Measurements from ENCODE around the gene STT3B.

STT3B gene

DNA sequence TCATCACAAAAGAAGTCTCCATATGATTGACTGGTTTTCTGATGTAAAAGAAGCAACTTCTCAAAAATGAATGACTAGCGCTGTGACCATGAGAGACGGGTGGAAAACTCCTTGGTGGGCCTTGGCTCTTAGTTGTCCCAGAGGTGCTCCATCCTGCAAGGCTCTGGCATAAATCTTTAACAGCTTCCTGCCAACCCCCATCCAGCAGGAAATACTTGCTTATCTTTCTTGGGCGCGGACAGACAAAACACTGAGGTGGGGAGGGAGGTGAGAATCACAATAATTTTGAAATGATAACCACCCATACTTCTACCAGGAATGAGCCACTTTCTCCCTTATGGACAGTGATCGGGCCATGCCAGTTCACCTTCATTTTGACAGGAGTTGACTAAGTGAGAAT is 128.6 kb downstream of the STT3B start:
- no peak for DNase-seq

DNA sequence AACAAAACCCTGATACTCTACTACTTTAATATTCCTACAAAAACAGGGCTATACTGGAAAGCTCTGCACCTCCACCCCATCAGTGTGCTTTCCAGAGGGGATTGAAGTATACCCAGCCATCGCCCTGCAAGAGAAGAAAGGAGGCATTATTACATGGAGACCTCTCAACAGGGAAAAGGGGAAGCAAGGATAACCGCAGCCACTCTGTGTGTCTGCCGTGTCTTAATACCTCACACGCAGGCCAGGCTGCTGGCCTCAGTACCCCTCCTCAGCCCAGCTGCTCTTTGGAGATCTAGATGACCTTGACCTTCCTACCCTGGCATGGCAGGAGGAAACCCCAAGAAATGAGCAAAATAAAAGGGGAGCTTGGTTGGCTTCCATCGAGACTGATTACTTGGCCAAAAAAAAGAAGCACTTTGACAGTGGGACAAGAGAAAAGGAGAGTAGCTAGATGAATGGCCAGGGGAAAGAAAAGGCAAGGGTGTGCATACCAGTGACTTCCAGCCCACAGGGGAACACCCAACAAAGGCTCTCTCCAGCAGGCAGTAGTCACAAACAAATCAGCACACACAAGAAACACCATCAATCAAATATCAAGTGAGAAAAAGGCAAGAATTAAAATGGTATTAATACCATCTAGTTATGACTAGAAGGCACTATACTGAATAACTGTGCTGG is 129.4 kb downstream of the STT3B start:
- no peak for DNase-seq

DNA sequence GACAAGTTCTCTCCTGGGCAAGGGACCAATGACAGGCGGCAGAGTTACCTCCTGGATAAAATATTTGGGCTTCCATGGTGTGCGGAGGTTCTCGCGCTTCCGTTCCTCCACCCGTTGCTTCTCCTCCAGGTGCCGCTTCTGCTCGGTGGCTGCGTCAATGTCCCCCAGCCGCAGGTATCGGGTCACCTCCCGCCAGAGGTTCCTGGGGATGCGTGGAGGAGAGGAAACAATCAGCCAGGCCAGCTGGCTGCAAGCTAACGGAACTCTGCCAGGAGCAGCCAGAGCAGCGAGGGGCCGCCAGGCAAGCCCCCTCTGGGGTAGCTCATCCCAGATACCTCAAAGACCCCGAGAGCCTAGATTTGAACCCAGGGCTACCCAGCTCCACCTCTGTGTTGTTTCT is 131.3 kb downstream of the STT3B start:
- no peak for DNase-seq

DNA sequence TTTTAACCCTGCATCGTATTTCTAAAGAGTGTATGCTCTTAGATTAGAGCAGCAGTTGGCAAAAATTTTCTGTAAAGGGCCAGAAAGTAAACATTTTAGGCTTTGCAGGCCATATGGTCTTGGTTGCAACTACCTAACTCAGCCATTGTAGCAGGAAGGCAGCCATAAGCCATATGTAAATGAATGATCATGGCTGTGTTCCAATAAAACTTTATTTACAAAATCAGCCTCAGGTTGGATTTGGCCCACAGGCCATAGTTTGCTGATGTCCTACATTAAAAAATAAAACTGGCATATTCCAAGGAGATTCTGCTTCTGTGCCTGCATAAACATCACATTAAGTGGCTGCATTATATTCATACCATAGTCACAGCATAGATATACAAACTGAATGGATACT is 134.9 kb downstream of the STT3B start:
- DNase-seq = no peak

DNA sequence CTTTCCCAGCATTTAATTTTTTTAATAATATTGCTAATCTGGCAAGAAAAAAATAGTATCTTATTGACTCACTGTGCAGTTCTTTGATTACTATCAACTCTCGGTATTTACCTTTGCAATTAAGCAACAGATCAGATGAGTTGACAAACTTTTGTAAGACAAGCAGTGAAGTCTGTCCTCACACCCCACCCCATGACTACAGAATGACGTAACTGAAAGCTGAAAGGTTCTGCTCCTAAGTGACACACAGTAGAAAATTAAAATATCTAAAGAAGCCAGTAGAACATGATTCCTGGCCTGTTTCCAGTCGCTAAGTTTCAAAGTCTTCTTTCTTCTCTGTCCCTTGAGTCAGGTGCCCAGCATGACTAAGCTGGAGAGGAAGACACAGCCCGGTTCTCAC is 135.5 kb downstream of the STT3B start:
- DNase-seq = no peak

DNA sequence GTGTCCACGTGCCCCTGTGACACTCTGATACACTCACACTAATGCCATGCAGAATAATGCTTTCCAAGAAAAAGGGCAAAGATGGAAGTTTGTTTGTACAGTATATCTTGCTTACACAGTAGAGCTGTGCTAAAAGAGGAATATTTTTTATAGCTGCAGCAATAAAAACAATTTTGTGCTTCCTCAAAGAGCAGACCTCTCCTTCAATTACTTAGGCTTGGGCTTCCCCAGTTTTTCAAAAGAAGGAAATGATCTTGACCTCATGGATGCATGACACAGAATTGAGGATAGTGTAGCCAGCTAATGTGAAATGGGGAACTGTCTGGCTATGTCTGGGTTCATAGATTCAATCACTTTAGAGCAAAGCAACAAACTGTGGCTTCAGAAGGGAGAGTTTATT is 137.4 kb downstream of the STT3B start:
- no peak for DNase-seq

DNA sequence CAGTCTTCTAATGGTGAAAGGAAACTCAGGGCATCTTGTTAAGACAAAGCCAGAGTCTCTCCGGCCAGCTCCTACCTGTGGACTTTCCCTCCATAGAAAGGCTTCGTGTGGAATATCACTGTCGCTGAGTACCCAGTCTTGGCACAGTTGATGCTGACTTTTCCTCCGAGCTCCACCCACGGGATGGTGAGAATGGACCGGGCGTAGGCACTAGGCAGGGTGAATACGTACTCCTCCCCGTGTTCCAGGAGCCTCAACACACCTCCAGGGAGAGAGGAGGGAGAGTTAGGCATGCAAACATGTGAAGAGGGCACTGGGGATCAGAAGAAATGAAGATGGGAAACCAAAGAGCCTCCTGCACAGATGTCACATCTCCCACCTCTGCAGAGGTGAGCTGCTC is 138.0 kb downstream of the STT3B start:
- DNase-seq = no peak

DNA sequence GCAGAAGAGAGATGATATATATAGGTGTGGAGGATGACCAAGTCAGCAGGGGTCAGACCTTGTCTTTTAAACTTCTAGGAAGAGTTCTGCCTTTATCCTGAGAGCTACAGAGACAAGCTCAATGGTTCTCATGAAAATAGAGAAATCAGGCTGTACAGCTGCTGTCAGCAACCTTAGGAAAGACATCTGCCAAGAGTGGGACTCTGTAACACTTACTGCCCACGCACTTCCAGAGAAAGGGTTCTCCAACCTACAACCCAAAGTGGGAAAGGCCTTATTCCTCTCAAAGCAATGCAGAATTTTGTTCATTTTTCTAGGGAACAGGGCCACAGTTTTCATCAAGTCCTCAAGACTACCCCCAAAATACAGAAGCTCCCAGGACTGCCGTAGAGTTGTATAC is 138.7 kb downstream of the STT3B start:
- no peak for DNase-seq

DNA sequence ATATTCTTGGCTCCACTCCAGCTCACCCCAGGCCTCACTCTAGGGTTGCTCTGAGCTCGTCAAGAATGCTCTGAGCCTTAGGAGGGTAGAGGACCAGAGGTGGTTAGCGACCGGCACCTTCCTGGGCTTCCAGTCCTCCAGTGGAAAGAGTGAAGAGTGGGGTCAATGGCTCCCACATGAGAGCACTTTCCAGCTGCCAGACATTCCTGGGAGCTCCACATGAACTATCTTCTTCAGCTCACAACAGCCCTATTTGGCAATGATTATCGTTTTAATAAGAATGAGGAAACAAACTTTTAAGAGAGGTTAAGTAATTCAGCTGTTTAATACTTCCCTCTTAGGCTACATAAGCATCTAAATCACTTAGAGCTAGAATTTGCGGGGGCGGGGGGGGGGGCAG is 139.3 kb downstream of the STT3B start:
- no peak for DNase-seq

DNA sequence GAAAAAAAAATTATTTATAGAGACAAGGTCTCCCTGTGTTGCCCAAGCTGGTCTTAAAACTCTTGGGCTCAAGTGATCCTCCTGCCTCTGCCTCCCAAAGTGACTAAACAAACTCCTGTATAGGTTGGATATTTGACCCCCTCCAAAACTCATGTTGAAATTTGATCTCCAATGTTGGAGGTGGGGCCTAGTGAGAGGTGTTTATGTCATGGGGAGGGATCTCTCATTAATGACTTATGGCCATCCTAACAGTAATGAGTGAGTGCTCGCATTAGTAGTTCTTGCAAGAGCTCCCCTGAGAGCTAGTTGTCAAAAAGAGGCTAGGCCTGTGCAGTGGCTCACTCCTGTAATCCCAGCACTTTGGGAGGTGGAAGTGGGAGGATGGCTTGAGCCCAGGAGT is 141.2 kb downstream of the STT3B start:
- DNase-seq = no peak

DNA sequence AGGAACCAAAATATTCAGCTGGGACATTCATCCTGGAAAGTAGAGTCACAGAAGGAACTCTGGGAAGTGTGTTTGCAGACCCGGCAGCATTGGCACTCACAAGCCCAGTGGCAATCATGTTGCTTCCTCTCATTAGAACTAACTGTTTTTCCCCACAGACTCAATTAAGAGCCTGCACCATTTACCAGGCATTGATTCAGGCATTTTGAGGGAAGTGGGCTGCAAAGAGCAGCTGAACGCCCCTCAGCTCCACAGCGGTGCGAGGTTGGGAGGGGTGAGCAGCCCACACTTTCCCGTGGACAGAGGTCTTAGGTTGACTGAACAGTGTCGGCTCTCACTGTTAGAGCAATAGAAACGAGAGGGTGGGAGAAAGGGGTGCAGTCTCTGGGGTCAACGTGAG is 143.8 kb downstream of the STT3B start:
- no peak for DNase-seq

DNA sequence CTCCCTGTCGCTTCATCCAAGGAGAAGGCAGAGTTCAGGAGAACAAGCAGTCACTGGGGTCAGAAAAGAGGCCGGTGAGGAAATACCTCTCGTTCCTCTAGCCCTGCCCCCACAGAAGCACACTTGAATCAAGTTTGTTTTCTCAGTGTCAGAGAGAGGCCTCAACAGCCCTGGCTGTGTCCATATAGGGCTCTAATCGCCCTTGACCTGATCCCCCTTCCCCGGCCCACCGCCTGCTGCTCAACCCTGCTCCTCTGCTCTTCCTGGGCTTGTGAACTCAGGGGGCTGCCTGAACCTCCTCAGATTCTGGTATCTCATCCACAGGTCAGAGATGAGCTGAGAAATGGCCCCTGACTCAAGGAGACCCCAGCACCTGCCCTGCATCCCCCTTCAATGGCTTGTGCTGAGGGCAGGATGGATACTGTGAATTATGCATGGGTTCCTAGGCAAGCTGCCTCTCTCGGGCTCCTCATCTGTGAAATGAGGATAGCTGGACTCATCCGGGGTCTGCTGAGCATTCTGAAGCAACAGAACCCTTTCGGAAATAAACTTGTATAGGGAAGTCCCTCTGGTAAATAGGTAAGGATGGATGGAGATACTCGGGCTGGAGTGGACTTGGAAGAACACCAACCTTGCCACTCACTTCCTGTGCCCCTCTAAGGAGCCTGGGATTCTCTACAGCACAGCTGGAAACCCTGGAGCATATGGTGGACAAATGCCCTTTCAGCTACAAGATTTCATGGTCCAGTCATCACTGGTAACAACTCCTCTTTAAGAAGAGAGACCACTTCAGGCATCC is 147.5 kb downstream of the STT3B start:
- no peak for DNase-seq

Measured in stimulated activated CD4-positive, alpha-beta T cell treated with anti-CD3 and anti-CD28 coated beads, Interleukin-4, amount 100 ng/mL, for 24 hours (primary cell).